Stomach smooth muscle (tissue), 2 donors: ENCODE results near the gene KLHL24.

ENCODE experiments used
- H3K27ac ChIP-seq: one replicate; pipeline ENCODE4 v1.7.0; 2013; ENCODE audit warnings: mild to moderate bottlenecking, low read length, inconsistent platforms
- H3K27me3 ChIP-seq, 2 donors: one replicate each; pipeline ENCODE4 v1.7.0; 2013; ENCODE audit warnings: low read length in 2 of 2; ENCODE audit not compliant: insufficient read depth in 2 of 2, control insufficient read depth in 1 of 2
- H3K36me3 ChIP-seq, 2 donors: one replicate each; pipeline ENCODE4 v1.7.0; 2013; ENCODE audit warnings: low read length in 2 of 2; ENCODE audit not compliant: control insufficient read depth in 2 of 2, insufficient read depth in 2 of 2
- H3K4me1 ChIP-seq: one replicate; pipeline ENCODE4 v1.7.0; 2013; ENCODE audit warnings: low read length; ENCODE audit not compliant: control insufficient read depth, insufficient read depth
- H3K4me3 ChIP-seq, 2 donors: one replicate each; pipeline ENCODE4 v1.7.0; 2013; ENCODE audit warnings: low read length in 2 of 2
- H3K9ac ChIP-seq, 2 donors: one replicate each; pipeline ENCODE4 v1.7.0; 2013; ENCODE audit warnings: low read length in 2 of 2, mild to moderate bottlenecking in 1 of 2
- H3K9me3 ChIP-seq, 2 donors: one replicate each; pipeline ENCODE4 v1.7.0; 2013; ENCODE audit warnings: low read length in 2 of 2; ENCODE audit not compliant: control insufficient read depth in 2 of 2
- donor health status: healthy.
- donor health status: Pancreatic carcinoma.

KLHL24 gene

GRCh38 chr3:183728204-183728603 is 92.8 kb downstream of the KLHL24 start:
- H3K9me3 ChIP-seq, result no peaks in the 10 kb centered on the region
- no peak overlapping the region for H3K27ac ChIP-seq
- no peak overlapping the region for H3K4me3 ChIP-seq
- H3K9ac ChIP-seq, result no peak overlapping the region
- peaks cover 30 to 34% of the 10 kb centered on the region in 2 donors for H3K36me3 ChIP-seq
- no peaks in the 10 kb centered on the region for H3K27me3 ChIP-seq
- H3K4me1 ChIP-seq, result no peaks in the 10 kb centered on the region

GRCh38 chr3:183730361-183730760 is 94.9 kb downstream of the KLHL24 start:
- no peaks in the 10 kb centered on the region for H3K27me3 ChIP-seq
- no peak overlapping the region for H3K4me3 ChIP-seq
- H3K9me3 ChIP-seq, result no peaks in the 10 kb centered on the region
- H3K27ac ChIP-seq, result no peak overlapping the region
- peaks cover 20 to 34% of the 10 kb centered on the region in 2 donors for H3K36me3 ChIP-seq
- no peak overlapping the region for H3K9ac ChIP-seq
- H3K4me1 ChIP-seq, result no peaks in the 10 kb centered on the region

- Histone ChIP-seq H3K9me3 (no peaks in the 10 kb centered on the region), H3K4me1 (no peaks in the 10 kb centered on the region), H3K27ac (no peak overlapping the region), H3K27me3 (no peaks in the 10 kb centered on the region), H3K4me3 (no peak overlapping the region), H3K36me3 (peaks cover 16 to 29% of the 10 kb centered on the region in 2 donors), H3K9ac (no peak overlapping the region)
Observed at GRCh38 chr3:183731611-183732010, 96.2 kb downstream of the KLHL24 start.

- no peaks in the 10 kb centered on the region for H3K27me3 ChIP-seq
- no peaks in the 10 kb centered on the region for H3K4me1 ChIP-seq
- H3K27ac ChIP-seq, result no peak overlapping the region
- H3K9ac ChIP-seq, result no peak overlapping the region
- peaks cover 13 to 27% of the 10 kb centered on the region in 2 donors for H3K36me3 ChIP-seq
- no peaks in the 10 kb centered on the region for H3K9me3 ChIP-seq
- H3K4me3 ChIP-seq, result no peak overlapping the region
Observed at GRCh38 chr3:183733553-183733952, 98.1 kb downstream of the KLHL24 start.
